Ishikawa (cell line): ENCODE measurements around the gene ADAM11.

Experiments
- CEBPB ChIP-seq: IDR thresholded peaks from 2 replicates; pipeline ENCODE4 v1.6.1; 2012
- CREB1 ChIP-seq: IDR thresholded peaks from 2 replicates; pipeline ENCODE4 v1.6.1; 2012; ENCODE audit warnings: low read depth
- EGR1 ChIP-seq: IDR thresholded peaks from 2 replicates; pipeline ENCODE4 v1.6.1; 2012
- EP300 ChIP-seq: IDR thresholded peaks from 2 replicates; pipeline ENCODE4 v1.6.1; 2012; ENCODE audit warnings: borderline replicate concordance
- FOXM1 ChIP-seq: IDR thresholded peaks from 2 replicates; pipeline ENCODE4 v1.6.1; 2012; ENCODE audit warnings: low read depth, borderline replicate concordance
- MAX ChIP-seq: IDR thresholded peaks from 2 replicates; pipeline ENCODE4 v1.6.1; 2012
- NFIC ChIP-seq: IDR thresholded peaks from 2 replicates; pipeline ENCODE4 v1.6.1; 2012
- RAD21 ChIP-seq: IDR thresholded peaks from 2 replicates; pipeline ENCODE4 v1.6.1; 2012; ENCODE audit warnings: low read depth
- REST ChIP-seq: IDR thresholded peaks from 2 replicates; pipeline ENCODE4 v1.6.1; 2012; ENCODE audit warnings: low read depth, mild to moderate bottlenecking
- TAF1 ChIP-seq: IDR thresholded peaks from 2 replicates; pipeline ENCODE4 v1.6.1; 2012; ENCODE audit warnings: low read depth, mild to moderate bottlenecking
- TCF12 ChIP-seq: IDR thresholded peaks from 2 replicates; pipeline ENCODE4 v1.6.1; 2012; ENCODE audit warnings: low read depth
- TEAD4 ChIP-seq: IDR thresholded peaks from 2 replicates; pipeline ENCODE4 v1.6.1; 2012
- YY1 ChIP-seq: IDR thresholded peaks from 2 replicates; pipeline ENCODE4 v1.6.1; 2012; ENCODE audit warnings: low read depth
- ZBTB7A ChIP-seq: IDR thresholded peaks from 2 replicates; pipeline ENCODE4 v1.6.1; 2012; ENCODE audit warnings: low read depth
- TF ChIP-seq, protein P1 (sequence below): IDR thresholded peaks from 2 replicates; pipeline ENCODE4 v1.6.1; 2012

Gene ADAM11

GRCh38 chr17:44797802-44798201 lies 39.0 kb downstream of the ADAM11 start:
- TF ChIP-seq ZBTB7A (no peak), MAX (no peak), RAD21 (no peak), TAF1 (no peak), REST (no peak), TEAD4 (no peak), TCF12 (no peak), EGR1 (no peak), FOXM1 (no peak), CREB1 (no peak), CEBPB (no peak), EP300 (no peak), YY1 (no peak), NFIC (no peak)
- TF ChIP-seq, protein P1, sequence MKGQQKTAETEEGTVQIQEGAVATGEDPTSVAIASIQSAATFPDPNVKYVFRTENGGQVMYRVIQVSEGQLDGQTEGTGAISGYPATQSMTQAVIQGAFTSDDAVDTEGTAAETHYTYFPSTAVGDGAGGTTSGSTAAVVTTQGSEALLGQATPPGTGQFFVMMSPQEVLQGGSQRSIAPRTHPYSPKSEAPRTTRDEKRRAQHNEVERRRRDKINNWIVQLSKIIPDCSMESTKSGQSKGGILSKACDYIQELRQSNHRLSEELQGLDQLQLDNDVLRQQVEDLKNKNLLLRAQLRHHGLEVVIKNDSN, result no peak

- TF ChIP-seq MAX (no peak), EGR1 (no peak), TCF12 (no peak), CEBPB (no peak), CREB1 (no peak)
Observed at GRCh38 chr17:44798356-44798755, 39.6 kb downstream of the ADAM11 start.

- TF ChIP-seq RAD21, result no peak
- TF ChIP-seq MAX, result no peak
- TF ChIP-seq REST, result no peak
- no peak for TF ChIP-seq FOXM1
- TF ChIP-seq NFIC, result no peak
- TF ChIP-seq TCF12, result no peak
- no peak for TF ChIP-seq ZBTB7A
- no peak for TF ChIP-seq TEAD4
- TF ChIP-seq EGR1, result no peak
Observed at GRCh38 chr17:44801880-44802279, 43.1 kb downstream of the ADAM11 start.

DNA sequence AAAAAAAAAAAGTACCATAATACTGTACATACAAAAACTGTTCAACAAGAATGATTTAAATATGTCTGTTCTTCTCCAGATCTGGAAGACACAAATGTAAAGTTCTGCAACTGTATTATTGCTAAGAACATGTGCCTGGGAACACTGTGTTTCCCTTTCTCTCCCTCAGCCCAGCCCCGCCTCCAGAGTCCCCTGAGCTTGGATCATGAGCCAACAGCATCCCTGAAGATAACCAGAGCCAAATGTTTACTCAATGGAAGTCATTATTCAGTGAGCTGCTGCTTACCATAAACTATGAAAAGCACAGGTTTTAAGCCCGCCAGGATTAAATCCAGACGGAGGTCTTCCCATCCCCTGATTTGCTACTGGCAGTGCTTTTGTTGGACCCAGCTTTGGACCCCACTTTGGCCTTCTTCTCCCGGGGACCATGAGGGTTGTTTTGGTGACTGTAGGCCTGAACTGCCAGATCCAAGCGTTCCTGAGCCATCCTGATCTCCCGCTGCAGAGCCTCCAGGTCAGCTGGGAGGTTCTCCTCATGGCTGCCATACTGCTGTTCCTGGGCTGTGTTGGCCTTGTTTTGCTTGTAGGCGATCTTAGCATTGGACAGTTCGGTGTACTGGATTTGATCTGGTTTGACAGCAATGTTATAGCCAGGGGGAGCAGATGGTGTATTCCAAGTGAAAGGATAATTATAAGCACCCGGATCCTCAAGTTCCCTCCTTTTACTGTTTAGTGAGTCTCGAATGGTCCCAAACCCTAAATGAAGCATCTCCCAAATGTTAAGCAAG lies 45.7 kb downstream of the ADAM11 start:
- no peak for TF ChIP-seq NFIC
- TF ChIP-seq TEAD4, result no peak
- no peak for TF ChIP-seq TAF1
- no peak for TF ChIP-seq ZBTB7A
- no peak for TF ChIP-seq EP300
- TF ChIP-seq CREB1, result no peak
- no peak for TF ChIP-seq TCF12
- no peak for TF ChIP-seq EGR1
- TF ChIP-seq FOXM1, result no peak
- no peak for TF ChIP-seq RAD21
- TF ChIP-seq MAX, result no peak

DNA sequence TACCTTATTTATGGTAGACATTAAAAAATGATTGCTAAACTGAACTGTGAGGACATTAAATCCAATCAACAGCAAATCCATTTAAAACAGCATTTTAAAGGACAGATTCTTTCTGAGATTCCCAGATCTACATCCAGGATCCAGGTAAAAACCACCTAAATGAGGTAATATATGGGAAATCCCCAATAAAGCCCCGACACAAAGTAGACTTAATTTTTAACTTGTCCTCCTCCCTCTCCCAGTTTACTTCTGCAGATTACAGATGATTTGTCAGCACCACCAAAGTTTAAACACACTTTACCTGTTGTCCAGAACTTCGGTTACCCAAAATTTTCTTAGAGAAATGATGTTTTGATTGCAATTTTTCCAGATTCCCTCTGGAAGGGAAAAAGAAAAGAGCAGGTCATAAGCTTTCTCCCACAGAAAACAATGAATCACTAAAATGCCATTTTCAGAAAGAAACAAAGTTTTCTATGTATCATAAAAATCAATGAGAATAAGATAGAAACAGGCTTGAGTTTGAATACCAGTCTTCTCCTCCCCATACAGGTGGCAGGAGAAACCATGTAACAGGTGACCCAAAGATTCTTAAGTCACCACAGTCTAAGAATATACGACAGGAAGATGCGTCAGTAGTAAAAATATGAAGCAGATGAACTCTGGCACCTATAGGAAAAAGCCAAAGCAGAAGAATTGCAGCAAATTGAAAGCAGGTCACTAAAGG lies 48.5 kb downstream of the ADAM11 start:
- TF ChIP-seq FOXM1 (no peak), REST (no peak), NFIC (no peak), MAX (no peak), RAD21 (no peak), YY1 (no peak), TEAD4 (no peak), CREB1 (no peak), EP300 (no peak), CEBPB (no peak), TAF1 (no peak), TCF12 (no peak), ZBTB7A (no peak), EGR1 (no peak)
- TF ChIP-seq, protein P1, result no peak
